Peyer's patch (tissue), 4 donors: ENCODE measurements around the gene NOC4L. TPM values are rescaled to one million over a fixed set of nuclear protein-coding genes. Genes with fewer than 3 reads are reported as not detected.

Source experiments
- DNase-seq, 3 donors: peaks; one replicate each; pipeline ENCODE4 v3.0.0-alpha.2; 2017 to 2019
- H3K27ac ChIP-seq, 4 donors: fragments of 200-600 bp; sonication (generic); one replicate each; pipeline ENCODE4 v1.5.1; 2016 to 2019
- H3K27me3 ChIP-seq, 2 donors: fragments of 200-600 bp; sonication (generic); one replicate each; pipeline ENCODE4 v1.5.1; 2019
- H3K36me3 ChIP-seq, 3 donors: fragments of 200-600 bp; sonication (generic); one replicate each; pipeline ENCODE4 v1.5.1; 2016 to 2019
- H3K4me1 ChIP-seq, 4 donors: fragments of 200-600 bp; sonication (generic); one replicate each; pipeline ENCODE4 v1.5.1; 2016 to 2019
- H3K4me3 ChIP-seq, 4 donors: fragments of 200-600 bp; sonication (generic); 1 replicate in 3 of 4; 2 replicates in 1 of 4; pipeline ENCODE4 v1.5.1; 2016 to 2019; ENCODE audit warnings: mild to moderate bottlenecking in 1 of 4
- H3K9me3 ChIP-seq, 4 donors: fragments of 200-600 bp; sonication (generic); one replicate each; pipeline ENCODE4 v1.5.1; 2016 to 2019; ENCODE audit warnings: mild to moderate bottlenecking in 1 of 4
- POLR2A ChIP-seq, 2 donors: fragments of 450-650 bp; IDR thresholded peaks; one replicate each; pipeline ENCODE4 v1.5.1; 2017; ENCODE audit warnings: antibody characterized with exemption in 2 of 2, mild to moderate bottlenecking in 2 of 2, moderate library complexity in 2 of 2
- total RNA-seq, 4 donors: library from RNA; depleted of rRNA; stranded (reverse); fragments of >200 nt; gene quantifications; one replicate each; pipeline ENCODE4 v1.1.0, GENCODE V29; 2016
- TF ChIP-seq, protein P1 (sequence below), 6 experiments: fragments of 450-650 bp in 4 of 6; fragments of 200-600 bp in 2 of 6; sonication (generic) in 1 of 6; IDR thresholded peaks; one replicate each; pipeline ENCODE4 v1.5.1; 2017 to 2019; ENCODE audit warnings: antibody characterized with exemption in 6 of 6, mild to moderate bottlenecking in 3 of 6, moderate library complexity in 1 of 6

The NOC4L gene
- total RNA-seq, 4 donors from 2014 or later = 8.9 to 47.0 (median 12.2) TPM

DNA sequence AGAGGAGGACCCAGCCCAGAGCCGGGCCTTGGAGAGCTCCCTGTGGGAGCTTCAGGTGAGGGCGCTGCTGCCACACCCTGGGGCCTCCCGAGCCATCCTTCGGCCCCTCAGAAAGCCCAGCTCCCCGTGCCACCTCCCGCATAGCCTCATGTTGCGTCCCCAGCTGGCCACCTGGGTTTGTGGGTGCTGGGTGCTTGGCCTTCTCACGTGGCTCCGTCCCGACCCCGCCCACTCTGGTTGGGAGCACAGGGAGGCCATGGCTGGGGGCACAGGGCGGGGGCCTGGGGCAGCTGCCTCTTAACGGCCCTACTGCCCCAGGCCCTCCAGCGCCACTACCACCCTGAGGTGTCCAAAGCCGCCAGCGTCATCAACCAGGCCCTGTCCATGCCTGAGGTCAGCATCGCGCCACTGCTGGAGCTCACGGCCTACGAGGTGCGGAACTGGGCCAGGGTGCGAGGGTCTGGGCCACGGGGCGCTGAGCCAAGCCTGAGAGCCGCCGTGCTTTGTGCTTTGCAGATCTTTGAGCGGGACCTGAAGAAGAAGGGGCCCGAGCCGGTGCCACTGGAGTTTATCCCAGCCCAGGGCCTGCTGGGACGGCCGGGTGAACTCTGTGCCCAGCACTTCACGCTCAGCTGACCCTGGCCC lies 7.6 kb downstream of the NOC4L start:
- Histone ChIP-seq H3K36me3 (peaks cover 0 to 31% (median 0%) of the 10 kb centered on the region in 3 donors), H3K27ac (no peak overlapping the region), H3K9me3 (no peaks in the 10 kb centered on the region), H3K4me1 (peaks cover 0 to 5% (median 0%) of the 10 kb centered on the region in 4 donors), H3K27me3 (no peaks in the 10 kb centered on the region), H3K4me3 (no peak overlapping the region)
- TF ChIP-seq, protein P1, sequence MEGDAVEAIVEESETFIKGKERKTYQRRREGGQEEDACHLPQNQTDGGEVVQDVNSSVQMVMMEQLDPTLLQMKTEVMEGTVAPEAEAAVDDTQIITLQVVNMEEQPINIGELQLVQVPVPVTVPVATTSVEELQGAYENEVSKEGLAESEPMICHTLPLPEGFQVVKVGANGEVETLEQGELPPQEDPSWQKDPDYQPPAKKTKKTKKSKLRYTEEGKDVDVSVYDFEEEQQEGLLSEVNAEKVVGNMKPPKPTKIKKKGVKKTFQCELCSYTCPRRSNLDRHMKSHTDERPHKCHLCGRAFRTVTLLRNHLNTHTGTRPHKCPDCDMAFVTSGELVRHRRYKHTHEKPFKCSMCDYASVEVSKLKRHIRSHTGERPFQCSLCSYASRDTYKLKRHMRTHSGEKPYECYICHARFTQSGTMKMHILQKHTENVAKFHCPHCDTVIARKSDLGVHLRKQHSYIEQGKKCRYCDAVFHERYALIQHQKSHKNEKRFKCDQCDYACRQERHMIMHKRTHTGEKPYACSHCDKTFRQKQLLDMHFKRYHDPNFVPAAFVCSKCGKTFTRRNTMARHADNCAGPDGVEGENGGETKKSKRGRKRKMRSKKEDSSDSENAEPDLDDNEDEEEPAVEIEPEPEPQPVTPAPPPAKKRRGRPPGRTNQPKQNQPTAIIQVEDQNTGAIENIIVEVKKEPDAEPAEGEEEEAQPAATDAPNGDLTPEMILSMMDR (IDR thresholded peaks at IDR 0.05) = no peak
- no peak for TF ChIP-seq POLR2A (IDR thresholded peaks at IDR 0.05)
- no peak for DNase-seq

DNA sequence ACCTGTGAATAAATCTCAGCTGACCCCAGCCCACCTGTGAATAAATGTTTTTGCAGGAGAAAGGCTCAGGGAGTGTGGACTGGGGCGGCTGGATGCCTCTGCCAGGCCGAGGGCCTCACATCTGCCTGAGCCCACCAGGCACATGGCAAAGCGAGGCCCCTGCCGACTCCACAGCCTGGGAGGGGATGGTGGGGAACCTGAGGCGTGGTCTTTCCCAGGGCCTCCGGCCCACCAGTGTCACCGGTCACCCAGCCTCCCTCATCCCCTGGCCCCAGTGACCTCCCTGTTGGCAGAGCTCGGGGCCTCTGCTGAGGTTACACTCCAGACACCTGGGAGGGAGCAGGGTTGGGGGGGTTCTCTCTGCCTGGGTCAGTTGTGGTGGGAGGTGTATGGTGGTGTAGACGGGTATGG lies 8.2 kb downstream of the NOC4L start:
- TF ChIP-seq, protein P1 (IDR thresholded peaks at IDR 0.05) = no peak
- TF ChIP-seq POLR2A (IDR thresholded peaks at IDR 0.05) = no peak
- peaks cover 0 to 5% (median 0%) of the 10 kb centered on the region in 4 donors for H3K4me1 ChIP-seq
- peaks cover 0 to 31% (median 0%) of the 10 kb centered on the region in 3 donors for H3K36me3 ChIP-seq
- no peak overlapping the region for H3K27ac ChIP-seq
- no peaks in the 10 kb centered on the region for H3K9me3 ChIP-seq
- no peaks in the 10 kb centered on the region for H3K27me3 ChIP-seq
- H3K4me3 ChIP-seq = no peak overlapping the region
- no peak for DNase-seq

DNA sequence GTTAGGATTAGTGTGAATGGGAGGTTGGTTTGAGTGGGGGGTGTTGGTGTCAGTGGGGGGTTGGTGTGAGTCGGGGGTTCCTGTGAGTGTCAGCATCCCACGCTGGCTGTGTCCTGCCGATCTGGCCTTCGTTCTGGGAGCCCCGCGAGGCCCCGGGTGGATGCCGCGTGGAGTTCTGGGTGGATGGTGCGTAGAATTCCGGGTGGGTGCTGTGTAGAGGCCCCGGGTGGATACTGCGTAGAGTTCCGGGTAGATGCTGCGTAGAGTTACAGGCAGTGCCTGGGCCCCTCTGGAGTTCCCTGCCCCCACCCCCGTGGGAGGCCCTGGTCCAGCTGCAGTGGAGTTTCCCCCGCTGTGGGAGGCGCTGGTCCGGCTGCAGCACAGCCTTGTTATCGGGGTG lies 8.7 kb downstream of the NOC4L start:
- Histone ChIP-seq H3K4me3 (no peak overlapping the region), H3K36me3 (peaks cover 0 to 29% (median 0%) of the 10 kb centered on the region in 3 donors), H3K27me3 (no peaks in the 10 kb centered on the region), H3K27ac (no peak overlapping the region), H3K9me3 (no peaks in the 10 kb centered on the region), H3K4me1 (peaks cover 0 to 5% (median 0%) of the 10 kb centered on the region in 4 donors)
- DNase-seq = no peak
- TF ChIP-seq, protein P1 (IDR thresholded peaks at IDR 0.05) = no peak
- TF ChIP-seq POLR2A (IDR thresholded peaks at IDR 0.05) = no peak

DNA sequence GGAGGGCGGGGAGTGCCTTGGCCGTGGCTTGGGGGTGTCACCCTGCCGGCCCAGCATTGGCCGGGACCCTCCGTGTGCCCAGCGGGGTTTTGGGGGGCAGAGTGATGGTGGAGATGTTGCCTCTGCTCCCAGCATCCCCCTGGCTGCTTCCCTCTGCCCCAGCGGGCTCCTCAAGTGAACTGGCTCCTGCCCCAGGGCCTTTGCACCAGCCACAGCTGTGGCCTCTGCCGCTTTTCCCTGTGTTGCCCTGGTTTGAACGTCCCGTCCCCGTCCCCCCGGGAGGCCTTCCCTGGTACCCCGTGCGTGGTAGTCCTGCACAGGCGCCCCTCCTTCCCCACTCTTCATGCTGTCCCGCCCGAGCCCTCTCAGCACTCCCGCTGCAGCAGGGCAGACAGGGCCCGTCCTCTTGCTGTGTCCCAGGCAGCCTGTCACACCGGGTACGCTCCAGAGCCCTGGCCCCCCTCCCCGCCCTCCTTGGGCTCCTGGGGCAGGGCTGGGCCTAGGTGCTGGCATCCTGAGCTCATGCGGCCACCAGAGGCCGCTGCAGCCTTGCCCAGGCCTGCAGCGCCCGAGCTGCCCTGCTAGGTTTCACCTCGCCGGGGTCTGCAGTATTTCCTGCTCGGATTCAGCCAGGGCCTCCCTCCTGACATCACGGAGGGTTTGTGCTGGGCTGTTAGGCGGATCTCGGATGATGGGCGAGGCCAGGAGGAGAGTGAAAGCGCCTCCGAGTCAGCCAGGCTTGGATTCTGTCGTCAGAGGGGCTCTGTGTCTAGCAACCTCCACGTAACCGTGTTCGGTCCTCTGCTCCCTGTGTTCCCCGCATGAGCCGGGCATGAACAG lies 9.5 kb downstream of the NOC4L start:
- Histone ChIP-seq H3K4me1 (peaks cover 0 to 5% (median 0%) of the 10 kb centered on the region in 4 donors), H3K4me3 (peak overlapping the region in 3 of 4 donors; percentile 27 to 41 (median 27)), H3K27ac (no peak overlapping the region), H3K36me3 (peaks cover 0 to 21% (median 0%) of the 10 kb centered on the region in 3 donors), H3K9me3 (no peaks in the 10 kb centered on the region), H3K27me3 (no peaks in the 10 kb centered on the region)
- TF ChIP-seq, protein P1 (IDR thresholded peaks at IDR 0.05) = peak; percentile 59 to 95 (median 87)
- TF ChIP-seq POLR2A (IDR thresholded peaks at IDR 0.05) = no peak
- peak; percentile 53 to 80 (median 75) for DNase-seq

DNA sequence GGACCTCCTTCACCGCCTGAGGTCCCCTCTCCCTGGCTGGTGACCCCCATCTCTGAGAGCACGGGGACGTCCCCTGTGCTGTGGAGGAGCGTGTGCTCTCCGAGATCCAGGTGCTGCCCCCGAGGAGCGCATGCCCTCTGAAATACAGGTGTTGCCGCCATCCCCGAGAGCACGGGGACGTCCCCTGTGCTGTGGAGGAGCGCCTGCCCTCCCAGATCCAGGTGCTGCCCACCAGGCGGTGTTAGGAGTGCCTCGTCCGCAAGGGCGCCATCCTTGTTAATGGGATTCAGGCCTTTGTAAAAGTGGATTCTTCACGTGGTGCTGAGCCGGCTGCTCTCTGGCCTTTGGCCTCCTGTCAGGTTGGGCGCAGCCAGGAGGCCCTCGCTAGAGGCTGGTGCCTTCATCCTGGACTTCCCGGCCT lies 10.1 kb downstream of the NOC4L start:
- peak overlapping the region in 2 of 4 donors; percentile 27 to 41 for H3K4me3 ChIP-seq

More for the DNA sequence above, 10.1 kb downstream of the NOC4L start:
- H3K27ac ChIP-seq = no peak overlapping the region
- no peak for TF ChIP-seq POLR2A (IDR thresholded peaks at IDR 0.05)
- TF ChIP-seq, protein P1 (IDR thresholded peaks at IDR 0.05) = no peak
- no peaks in the 10 kb centered on the region for H3K9me3 ChIP-seq
- H3K4me1 ChIP-seq = peaks cover 0 to 5% (median 0%) of the 10 kb centered on the region in 4 donors
- no peaks in the 10 kb centered on the region for H3K27me3 ChIP-seq
- no peak for DNase-seq
- peaks cover 0 to 18% (median 0%) of the 10 kb centered on the region in 3 donors for H3K36me3 ChIP-seq
